Body of pancreas (tissue), 4 donors: Measurements from ENCODE around the gene CFAP161.

Experiments
- POLR2A ChIP-seq, 3 donors: fragments of 450-650 bp; IDR thresholded peaks; one replicate each; pipeline ENCODE4 v1.6.1; 2016; ENCODE audit warnings: antibody characterized with exemption in 3 of 3, mild to moderate bottlenecking in 2 of 3
- TF ChIP-seq, protein P1 (sequence below), 7 experiments: fragments of 450-650 bp in 4 of 7; fragments of 200-600 bp in 3 of 7; sonication (generic) in 3 of 7; IDR thresholded peaks; one replicate each; pipeline ENCODE4 v1.5.1; 2016 to 2019; ENCODE audit warnings: antibody characterized with exemption in 7 of 7

DNA sequence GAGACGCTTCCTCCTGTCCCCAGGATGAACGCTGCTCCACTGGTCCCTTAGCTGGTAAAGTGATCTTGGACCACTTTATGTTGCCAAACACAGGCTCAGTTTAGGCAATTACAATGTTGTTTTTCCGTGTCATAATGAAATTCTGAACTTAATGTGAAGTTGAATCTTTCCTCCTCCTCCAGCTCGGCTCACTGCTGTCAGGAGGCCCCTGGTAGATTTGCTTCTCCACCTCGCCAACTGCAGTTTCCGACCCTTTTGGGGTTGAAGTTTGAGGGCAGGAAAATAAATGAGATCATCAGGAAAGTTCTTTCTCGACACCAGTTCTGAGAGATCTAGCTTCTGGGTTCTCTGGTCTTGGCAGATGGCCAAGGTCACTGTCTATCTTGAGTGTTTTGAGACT, 27.8 kb downstream of the CFAP161 start:
- no peak for TF ChIP-seq POLR2A (IDR thresholded peaks at IDR 0.05)
- TF ChIP-seq, protein P1, sequence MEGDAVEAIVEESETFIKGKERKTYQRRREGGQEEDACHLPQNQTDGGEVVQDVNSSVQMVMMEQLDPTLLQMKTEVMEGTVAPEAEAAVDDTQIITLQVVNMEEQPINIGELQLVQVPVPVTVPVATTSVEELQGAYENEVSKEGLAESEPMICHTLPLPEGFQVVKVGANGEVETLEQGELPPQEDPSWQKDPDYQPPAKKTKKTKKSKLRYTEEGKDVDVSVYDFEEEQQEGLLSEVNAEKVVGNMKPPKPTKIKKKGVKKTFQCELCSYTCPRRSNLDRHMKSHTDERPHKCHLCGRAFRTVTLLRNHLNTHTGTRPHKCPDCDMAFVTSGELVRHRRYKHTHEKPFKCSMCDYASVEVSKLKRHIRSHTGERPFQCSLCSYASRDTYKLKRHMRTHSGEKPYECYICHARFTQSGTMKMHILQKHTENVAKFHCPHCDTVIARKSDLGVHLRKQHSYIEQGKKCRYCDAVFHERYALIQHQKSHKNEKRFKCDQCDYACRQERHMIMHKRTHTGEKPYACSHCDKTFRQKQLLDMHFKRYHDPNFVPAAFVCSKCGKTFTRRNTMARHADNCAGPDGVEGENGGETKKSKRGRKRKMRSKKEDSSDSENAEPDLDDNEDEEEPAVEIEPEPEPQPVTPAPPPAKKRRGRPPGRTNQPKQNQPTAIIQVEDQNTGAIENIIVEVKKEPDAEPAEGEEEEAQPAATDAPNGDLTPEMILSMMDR (IDR thresholded peaks at IDR 0.05) = no peak
